Effector memory CD8-positive, alpha-beta T cell (primary cell): ENCODE measurements around the gene MXI1.
"Not testable (repeated sequence)": the region's sequence is repeated elsewhere in the genome, so short reads cannot be mapped to it uniquely, and the experiment has no call there.

Source experiments
- ATAC-seq: fragments of 150-1000 bp; cut with Tn5 transposase; replicated peaks from 2 replicates; pipeline ENCODE4 v1.10.0; 2021; ENCODE audit warnings: mild to moderate bottlenecking, moderate library complexity
- DNase-seq, 3 experiments: peaks; one replicate each; pipeline ENCODE4 v3.0.0; 2021
- H3K27ac Mint-ChIP-seq, 2 donors: one replicate each; pipeline ENCODE4 v1.8.0; 2022; ENCODE audit warnings: mild to moderate bottlenecking in 2 of 2, mixed read lengths in 2 of 2, moderate library complexity in 2 of 2
- H3K27me3 Mint-ChIP-seq, 2 donors: one replicate each; pipeline ENCODE4 v1.8.0; 2022; ENCODE audit warnings: mixed read lengths in 2 of 2
- H3K36me3 Mint-ChIP-seq: one replicate; pipeline ENCODE4 v1.8.0; 2022; ENCODE audit warnings: mild to moderate bottlenecking, moderate library complexity, mixed read lengths; ENCODE audit not compliant: insufficient read depth
- H3K4me1 Mint-ChIP-seq, 2 donors: one replicate each; pipeline ENCODE4 v1.8.0; 2022; ENCODE audit warnings: low read depth in 2 of 2, mixed read lengths in 2 of 2
- H3K4me3 Mint-ChIP-seq, 2 donors: one replicate each; pipeline ENCODE4 v1.8.0; 2022; ENCODE audit warnings: mild to moderate bottlenecking in 2 of 2, mixed read lengths in 2 of 2, moderate library complexity in 2 of 2
- H3K9me3 Mint-ChIP-seq, 2 donors: one replicate each; pipeline ENCODE4 v1.8.0; 2022; ENCODE audit warnings: mixed read lengths in 2 of 2

The MXI1 gene

GRCh38 chr10:110269374-110270318 lies 62.2 kb downstream of the MXI1 start:
- no peaks in the 10 kb centered on the region for H3K9me3 Mint-ChIP-seq
- peak overlapping the region; percentile 66 to 86 for H3K27ac Mint-ChIP-seq
- DNase-seq (peak in 1 of 3 experiments; percentile 2), ATAC-seq (peak; percentile 67)
- peaks cover 20 to 24% of the 10 kb centered on the region in 2 donors for H3K4me1 Mint-ChIP-seq
- peaks cover 10% of the 10 kb centered on the region for H3K36me3 Mint-ChIP-seq
- H3K27me3 Mint-ChIP-seq, result no peaks in the 10 kb centered on the region
- H3K4me3 Mint-ChIP-seq, result peak overlapping the region; percentile 63 to 73

DNA sequence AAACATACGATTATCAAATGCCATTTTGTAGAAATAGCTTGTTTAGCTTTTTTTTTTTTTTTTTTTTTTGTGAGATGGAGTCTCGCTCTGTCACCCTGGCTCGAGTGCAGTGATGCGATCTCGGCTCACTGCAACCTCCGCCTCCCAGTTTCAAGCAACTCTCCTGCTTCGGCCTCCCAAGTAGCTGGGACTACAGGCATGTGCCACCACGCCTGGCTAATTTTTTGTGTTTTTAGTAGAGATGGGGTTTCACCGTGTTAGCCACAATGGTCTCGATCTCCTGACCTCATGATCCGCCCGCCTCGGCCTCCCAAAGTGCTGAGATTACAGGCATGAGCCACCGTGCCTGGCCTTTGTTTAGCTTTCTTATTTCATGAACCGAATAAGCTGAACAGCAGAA lies 65.6 kb downstream of the MXI1 start:
- H3K9me3 Mint-ChIP-seq, H3K4me3 Mint-ChIP-seq, H3K27me3 Mint-ChIP-seq, DNase-seq, ATAC-seq, H3K36me3 Mint-ChIP-seq: not testable (repeated sequence)
- Mint-ChIP-seq H3K27ac (peak overlapping the region in 1 of 2 donors; percentile 89), H3K4me1 (peaks cover 24 to 29% of the 10 kb centered on the region in 2 donors)

DNA sequence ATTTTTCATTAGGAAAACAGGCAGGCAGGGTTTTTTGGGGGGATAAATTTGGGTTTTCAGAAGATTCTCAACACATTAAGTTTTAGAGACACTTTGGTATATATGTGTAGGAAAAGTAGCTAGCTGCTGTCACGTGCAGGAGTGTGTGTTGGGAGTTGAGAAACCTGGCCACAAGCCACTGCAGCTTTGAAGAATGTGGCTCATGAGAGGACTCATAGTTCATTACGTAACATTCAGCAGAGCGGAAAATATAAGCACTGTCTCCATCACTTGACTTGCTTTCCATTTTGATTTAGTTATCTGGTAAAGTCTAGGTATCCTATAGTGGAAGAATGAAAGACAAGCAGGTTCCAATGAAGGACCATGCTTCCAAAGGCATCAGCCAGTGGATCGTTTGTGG lies 66.1 kb downstream of the MXI1 start:
- Mint-ChIP-seq H3K27ac (peak overlapping the region in 1 of 2 donors; percentile 89), H3K4me3 (peak overlapping the region in 1 of 2 donors; percentile 48), H3K27me3 (peaks cover 0 to 4% of the 10 kb centered on the region in 2 donors), H3K36me3 (peaks cover 6% of the 10 kb centered on the region), H3K4me1 (peaks cover 19 to 32% of the 10 kb centered on the region in 2 donors), H3K9me3 (no peaks in the 10 kb centered on the region)
- peak in 2 of 3 experiments; percentile 10 to 12 for DNase-seq
- ATAC-seq, result peak; percentile 66

DNA sequence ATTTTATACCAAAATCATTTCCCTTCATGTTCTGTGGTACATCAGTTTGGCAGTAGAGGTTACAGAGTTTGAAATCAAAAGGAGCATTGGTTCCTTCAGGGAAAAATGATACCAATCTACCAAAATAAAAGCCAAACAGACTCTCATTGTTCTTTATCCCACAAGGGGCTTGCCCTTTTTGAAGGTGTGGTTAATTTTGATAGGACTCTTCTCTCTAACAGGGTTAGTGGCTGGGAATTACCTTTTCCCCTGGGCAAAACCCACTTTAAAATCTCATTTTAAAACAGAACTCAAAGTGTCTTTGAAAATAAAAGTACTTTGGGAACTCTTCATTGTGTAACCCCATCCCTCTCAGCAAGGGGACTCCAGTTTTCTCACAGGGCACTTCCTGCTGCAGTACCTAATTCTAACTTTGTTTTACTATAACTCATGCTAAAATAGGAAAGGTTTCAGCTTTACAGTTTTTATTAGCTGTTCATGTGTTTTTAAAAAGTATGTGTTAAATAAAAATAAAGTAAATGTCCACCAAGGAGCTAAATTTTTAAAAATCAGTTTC lies 66.7 kb downstream of the MXI1 start:
- Mint-ChIP-seq H3K36me3 (peaks cover 6% of the 10 kb centered on the region), H3K9me3 (no peaks in the 10 kb centered on the region), H3K27ac (peak overlapping the region in 1 of 2 donors; percentile 89), H3K4me1 (peaks cover 12 to 33% of the 10 kb centered on the region in 2 donors), H3K27me3 (peaks cover 0 to 4% of the 10 kb centered on the region in 2 donors), H3K4me3 (peak overlapping the region in 1 of 2 donors; percentile 34)
- DNase-seq, result no peak
- ATAC-seq, result no peak

GRCh38 chr10:110274647-110275046 lies 67.2 kb downstream of the MXI1 start:
- Mint-ChIP-seq H3K4me1 (peaks cover 7 to 28% of the 10 kb centered on the region in 2 donors), H3K27me3 (peaks cover 0 to 4% of the 10 kb centered on the region in 2 donors), H3K36me3 (peaks cover 6% of the 10 kb centered on the region), H3K27ac (peak overlapping the region in 1 of 2 donors; percentile 89), H3K9me3 (no peaks in the 10 kb centered on the region), H3K4me3 (peak overlapping the region in 1 of 2 donors; percentile 34)
- DNase-seq, result no peak
- ATAC-seq, result no peak

DNA sequence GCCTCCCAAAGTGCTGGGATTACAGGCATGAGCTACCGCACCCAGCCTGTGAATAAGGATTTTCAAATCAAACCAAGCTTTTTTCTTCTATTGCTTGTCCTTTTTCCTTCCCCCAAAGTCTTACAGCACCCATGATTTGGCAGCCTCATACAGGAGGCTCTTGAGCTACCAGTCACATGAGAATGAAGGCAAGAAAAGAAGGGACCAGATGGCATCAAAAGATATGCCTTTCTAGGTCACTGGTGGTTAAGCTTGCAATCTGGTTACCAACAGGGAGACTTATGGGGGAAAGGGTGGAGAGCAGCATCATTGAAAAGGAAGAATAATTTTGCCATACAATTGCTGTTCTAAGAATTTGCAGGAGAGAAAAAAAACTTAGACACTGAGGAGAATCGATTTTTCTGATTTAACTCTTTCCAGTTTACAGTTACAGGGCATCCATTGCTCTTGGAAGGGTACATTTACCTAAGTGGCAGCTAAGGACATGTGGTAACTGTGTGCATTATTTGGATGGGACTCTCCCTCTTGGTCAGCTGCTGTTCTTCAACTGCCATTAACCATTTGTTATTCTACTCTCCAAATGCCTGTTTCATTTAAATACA lies 67.8 kb downstream of the MXI1 start:
- Mint-ChIP-seq H3K4me1 (peaks cover 3 to 25% of the 10 kb centered on the region in 2 donors), H3K27me3 (peaks cover 0 to 4% of the 10 kb centered on the region in 2 donors), H3K36me3 (peaks cover 6% of the 10 kb centered on the region), H3K4me3 (peak overlapping the region in 1 of 2 donors; percentile 34), H3K9me3 (no peaks in the 10 kb centered on the region), H3K27ac (peak overlapping the region in 1 of 2 donors; percentile 89)
- ATAC-seq, result peak; percentile 89
- DNase-seq, result peak in 1 of 3 experiments; percentile 19

DNA sequence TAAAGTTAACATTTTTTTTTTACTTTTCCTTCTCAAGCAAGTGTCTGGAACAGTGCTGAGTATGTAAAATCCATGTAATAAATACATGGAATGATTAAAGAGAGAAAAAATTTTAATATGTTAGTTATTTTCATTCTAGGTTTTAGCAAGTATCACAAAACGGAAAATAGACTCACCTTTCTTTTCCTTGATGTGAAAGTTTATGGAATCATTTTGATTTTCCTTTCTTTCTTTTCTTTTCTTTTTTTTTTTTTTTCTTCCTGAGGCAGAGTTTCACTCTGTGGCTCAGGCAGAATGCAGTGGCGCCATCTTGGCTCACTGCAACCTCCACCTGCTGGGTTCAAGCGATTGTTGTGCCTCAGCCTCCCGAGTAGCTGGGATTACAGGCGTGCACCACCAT lies 69.2 kb downstream of the MXI1 start:
- Mint-ChIP-seq H3K27me3 (peaks cover 0 to 4% of the 10 kb centered on the region in 2 donors), H3K4me1 (peaks cover 3 to 25% of the 10 kb centered on the region in 2 donors), H3K4me3 (no peak overlapping the region), H3K9me3 (no peaks in the 10 kb centered on the region), H3K27ac (no peak overlapping the region), H3K36me3 (peaks cover 12% of the 10 kb centered on the region)
- ATAC-seq (no peak), DNase-seq (no peak)

- peaks cover 12% of the 10 kb centered on the region for H3K36me3 Mint-ChIP-seq
- peaks cover 0 to 4% of the 10 kb centered on the region in 2 donors for H3K27me3 Mint-ChIP-seq
- ATAC-seq, result no peak
- no peak overlapping the region for H3K4me3 Mint-ChIP-seq
- H3K27ac Mint-ChIP-seq, result no peak overlapping the region
- peaks cover 3 to 25% of the 10 kb centered on the region in 2 donors for H3K4me1 Mint-ChIP-seq
- no peaks in the 10 kb centered on the region for H3K9me3 Mint-ChIP-seq
- DNase-seq, result no peak
These were observed 70.2 kb downstream of the MXI1 start for GRCh38 chr10:110277591-110277990.

- no peaks in the 10 kb centered on the region for H3K9me3 Mint-ChIP-seq
- H3K4me1 Mint-ChIP-seq, result peaks cover 0 to 18% of the 10 kb centered on the region in 2 donors
- no peak overlapping the region for H3K27ac Mint-ChIP-seq
- peaks cover 0 to 4% of the 10 kb centered on the region in 2 donors for H3K27me3 Mint-ChIP-seq
- ATAC-seq, result no peak
- DNase-seq, result no peak
- peaks cover 13% of the 10 kb centered on the region for H3K36me3 Mint-ChIP-seq
- no peak overlapping the region for H3K4me3 Mint-ChIP-seq
These were observed 71.4 kb downstream of the MXI1 start for GRCh38 chr10:110278562-110279406.

GRCh38 chr10:110279407-110279986 lies 72.1 kb downstream of the MXI1 start:
- H3K27ac Mint-ChIP-seq, result no peak overlapping the region
- H3K9me3 Mint-ChIP-seq, result no peaks in the 10 kb centered on the region
- H3K4me3 Mint-ChIP-seq, result no peak overlapping the region
- H3K27me3 Mint-ChIP-seq, result peaks cover 0 to 4% of the 10 kb centered on the region in 2 donors
- peaks cover 16% of the 10 kb centered on the region for H3K36me3 Mint-ChIP-seq
- ATAC-seq (peak; percentile 48), DNase-seq (peak; percentile 38 to 54 (median 41))
- peaks cover 0 to 16% of the 10 kb centered on the region in 2 donors for H3K4me1 Mint-ChIP-seq

- no peak for DNase-seq
- no peaks in the 10 kb centered on the region for H3K9me3 Mint-ChIP-seq
- H3K27ac Mint-ChIP-seq, result peak overlapping the region in 1 of 2 donors; percentile 67
- H3K4me1 Mint-ChIP-seq, result no peaks in the 10 kb centered on the region
- H3K27me3 Mint-ChIP-seq, result no peaks in the 10 kb centered on the region
- no peak for ATAC-seq
- H3K4me3 Mint-ChIP-seq, result no peak overlapping the region
- H3K36me3 Mint-ChIP-seq, result peaks cover 41% of the 10 kb centered on the region
These were observed 76.9 kb downstream of the MXI1 start for GRCh38 chr10:110284262-110284661.

- ATAC-seq (no peak), DNase-seq (no peak)
- Mint-ChIP-seq H3K4me1 (no peaks in the 10 kb centered on the region), H3K27me3 (no peaks in the 10 kb centered on the region), H3K9me3 (no peaks in the 10 kb centered on the region), H3K4me3 (no peak overlapping the region), H3K36me3 (peaks cover 40% of the 10 kb centered on the region), H3K27ac (no peak overlapping the region)
These were observed 78.1 kb downstream of the MXI1 start for GRCh38 chr10:110285501-110285900.
